Hepatocyte (in vitro differentiated cells): Measurements from ENCODE around the gene BSN.

Experiments used
- CTCF ChIP-seq: fragments of 200-600 bp; sonication (generic); IDR thresholded peaks from 2 replicates; pipeline ENCODE4 v1.5.1; 2016; ENCODE audit warnings: antibody characterized with exemption, mild to moderate bottlenecking; ENCODE audit not compliant: poor library complexity
- EZH2 ChIP-seq: fragments of 200-600 bp; sonication (generic); IDR thresholded peaks from 2 replicates; pipeline ENCODE4 v1.6.1; 2016; ENCODE audit warnings: antibody characterized with exemption, mild to moderate bottlenecking, borderline replicate concordance

DNA sequence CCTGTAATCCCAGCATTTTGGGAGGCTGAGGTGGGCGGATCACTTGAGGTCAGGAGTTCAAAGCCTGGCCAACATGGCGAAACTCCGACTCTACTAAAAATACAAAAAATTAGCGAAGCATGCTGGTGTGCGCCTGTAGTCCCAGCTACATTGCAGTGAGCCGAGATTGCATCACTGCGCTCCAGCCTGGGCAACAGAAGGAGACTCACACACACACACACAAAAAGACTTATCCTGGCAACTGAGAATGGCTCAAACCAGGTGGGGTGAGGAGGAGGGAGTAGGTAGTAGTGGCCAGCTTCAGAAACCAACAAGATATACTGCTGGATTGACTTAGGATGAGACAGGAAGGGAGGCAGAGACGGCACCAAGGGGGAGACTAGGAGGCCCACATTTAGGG, 66.5 kb downstream of the BSN start:
- TF ChIP-seq CTCF = no peak
- TF ChIP-seq EZH2 = no peak
